PC-9 (cell line): Measurements from ENCODE around the gene DLAT. TPM values are rescaled to one million over a fixed set of nuclear protein-coding genes. Genes with fewer than 3 reads are reported as not detected.

Source experiments
- BruUV-seq: library from RNA; stranded (reverse); fragments of 400-500 nt; replicated peaks from 2 replicates; lab custom pipeline; 2021; lab: Mats Ljungman, UMichigan
- CTCF ChIA-PET: fragments of 300-600 bp; sonication (Branson Sonifier 250); formaldehyde crosslinking; loops from one replicate; lab custom pipeline; 2022; ENCODE audit warnings: antibody characterized with exemption; lab: Charles Lee
- POLR2A ChIA-PET: fragments of 300-600 bp; sonication (Branson Sonifier 250); formaldehyde crosslinking; loops from one replicate; lab custom pipeline; 2022; ENCODE audit warnings: antibody characterized with exemption; ENCODE audit not compliant: unreplicated experiment; lab: Charles Lee
- DNase-seq, 2 experiments: peaks; one replicate each; pipeline versions ENCODE4 v3.0.0 to v3.0.0-alpha.2; 2015 to 2022; ENCODE audit warnings: mixed read lengths in 1 of 2
- H2AFZ ChIP-seq: fragments of 200-600 bp; sonication (generic); 2 replicates; pipeline ENCODE4 v1.8.1; 2017; ENCODE audit warnings: antibody characterized with exemption
- H3F3A ChIP-seq: fragments of 200-600 bp; sonication (generic); 2 replicates; pipeline ENCODE4 v1.8.1; 2017; ENCODE audit warnings: antibody characterized with exemption, mild to moderate bottlenecking, low read depth; ENCODE audit not compliant: insufficient read depth
- H3K27ac ChIP-seq: fragments of 200-600 bp; sonication (generic); 2 replicates; pipeline ENCODE4 v1.6.1; 2016; ENCODE audit warnings: mixed run types
- H3K27me3 ChIP-seq: fragments of 200-600 bp; sonication (generic); 2 replicates; pipeline ENCODE4 v1.6.1; 2016; ENCODE audit warnings: low read depth, mixed run types; ENCODE audit not compliant: insufficient read depth
- H3K36me3 ChIP-seq: fragments of 200-600 bp; sonication (generic); 2 replicates; pipeline ENCODE4 v1.6.1; 2016; ENCODE audit warnings: low read depth, mixed run types
- H3K4me1 ChIP-seq: fragments of 200-600 bp; sonication (generic); replicated peaks from 2 replicates; pipeline ENCODE4 v1.6.1; 2016; ENCODE audit warnings: mixed run types; ENCODE audit not compliant: insufficient read depth
- H3K4me2 ChIP-seq: fragments of 200-600 bp; sonication (generic); 2 replicates; pipeline ENCODE4 v1.6.1; 2017; ENCODE audit warnings: mixed run types
- H3K4me3 ChIP-seq: fragments of 200-600 bp; sonication (generic); 2 replicates; pipeline ENCODE4 v1.6.1; 2016; ENCODE audit warnings: mixed run types
- H3K79me2 ChIP-seq: fragments of 200-600 bp; sonication (generic); 2 replicates; pipeline ENCODE4 v1.6.1; 2017; ENCODE audit warnings: low read depth, mixed run types
- H3K9me2 ChIP-seq: fragments of 200-600 bp; sonication (generic); 2 replicates; pipeline ENCODE4 v1.8.1; 2017; ENCODE audit warnings: mild to moderate bottlenecking; ENCODE audit not compliant: insufficient read depth
- H3K9me3 ChIP-seq: fragments of 200-600 bp; sonication (generic); 2 replicates; pipeline ENCODE4 v1.8.1; 2016; ENCODE audit warnings: low read depth; ENCODE audit not compliant: insufficient read depth
- H4K20me1 ChIP-seq: fragments of 200-600 bp; sonication (generic); 2 replicates; pipeline ENCODE4 v1.8.1; 2017; ENCODE audit not compliant: insufficient read depth
- CTCF ChIP-seq: fragments of 200-600 bp; sonication (generic); conservative IDR thresholded peaks from 2 replicates; pipeline ENCODE4 v1.6.1; 2017; ENCODE audit warnings: mixed run types, antibody characterized with exemption, mild to moderate bottlenecking, moderate library complexity
- EZH2 ChIP-seq: fragments of 200-600 bp; sonication (generic); IDR thresholded peaks from 2 replicates; pipeline ENCODE4 v1.8.0; 2017; ENCODE audit warnings: antibody characterized with exemption, low read depth
- intact Hi-C: fragments of 100-400 bp; cut with micrococcal nuclease; formaldehyde crosslinking; loops from one replicate; pipeline ENCODE4 v1.10.0; 2022; ENCODE audit not compliant: unreplicated experiment
- total RNA-seq: library from RNA; stranded (reverse); gene quantifications from 2 replicates; pipeline ENCODE4 v1.2.3, GENCODE V29; 2021

DLAT gene
- total RNA-seq, 1 experiment from 2014 or later: 44.9 TPM

- 0 out of 2 replicates have a peak, but pooled peaks have one; percentile 17 for TF ChIP-seq CTCF
- TF ChIP-seq EZH2: no peak
Measured at GRCh38 chr11:112073941-112074811, 49.0 kb downstream of the DLAT start, which contains the start of the genes NKAPD1 and PIH1D2. NKAPD1 (plus strand) TSS chr11:112074299; CDS start chr11:112075575, 1,276 bp downstream. PIH1D2 (minus strand) TSS chr11:112074017; CDS start chr11:112073174, 843 bp downstream.

GRCh38 chr11:112082729-112083128 lies 57.5 kb downstream of the DLAT start:
- intact Hi-C loops: no loop called here
- Histone ChIP-seq H3K27me3 (no peaks in the 10 kb centered on the region), H3F3A (peaks cover 64% of the 10 kb centered on the region), H3K9me3 (no peaks in the 10 kb centered on the region), H3K4me3 (no peak overlapping the region), H3K4me2 (no peak overlapping the region), H3K27ac (peak overlapping the region; percentile 33; the same call in 1 of the 2 replicates), H3K36me3 (peaks cover 60% of the 10 kb centered on the region), H3K4me1 (peaks cover 12% of the 10 kb centered on the region), H3K79me2 (peaks cover 30% of the 10 kb centered on the region), H4K20me1 (no peaks in the 10 kb centered on the region), H2AFZ (no peak overlapping the region), H3K9me2 (no peaks in the 10 kb centered on the region)
- ChIA-PET CTCF (no interaction called here), POLR2A (no interaction called here)
- DNase-seq: no peak
- no TSS peak for BruUV-seq
- TF ChIP-seq EZH2: no peak
- no peak for TF ChIP-seq CTCF

More at GRCh38 chr11:112073941-112074811, 49.0 kb downstream of the DLAT start, which contains the start of the genes NKAPD1 and PIH1D2:
- Histone ChIP-seq H3K79me2 (peaks cover 28% of the 10 kb centered on the region), H3K9me3 (no peaks in the 10 kb centered on the region), H3K9me2 (no peaks in the 10 kb centered on the region), H3K4me2 (peak within 1 kb of the TSS; percentile 84), H2AFZ (peak within 1 kb of the TSS; percentile 90), H3K27ac (peak within 1 kb of the TSS; percentile 82), H3K36me3 (peaks cover 36% of the 10 kb centered on the region), H3K4me1 (peaks cover 18% of the 10 kb centered on the region; the same call in 1 of the 2 replicates), H3K27me3 (no peaks in the 10 kb centered on the region), H3F3A (peaks cover 6% of the 10 kb centered on the region; the same call in 1 of the 2 replicates), H4K20me1 (0 out of 2 replicates have a peak, but pooled peaks cover 4% of the 10 kb centered on the region), H3K4me3 (peak within 1 kb of the TSS; percentile 98)
- TSS peak; percentile 72 for BruUV-seq
- intact Hi-C loops: loop anchor here (2.0 to 5.0 kb wide), 2 partner anchors 47 to 143 kb away; partner anchors contain the start of gene DLAT
- peak; percentile 63 to 84 for DNase-seq
- POLR2A ChIA-PET: interaction anchor here (0.6 kb wide), 1 partner anchor 9 kb away, joined by 3 read pairs; no protein-coding TSS in a partner anchor
- CTCF ChIA-PET: no interaction called here

GRCh38 chr11:112085822-112086421 lies 60.7 kb downstream of the DLAT start:
- TSS peak; percentile 65 for BruUV-seq
- no peaks in the 10 kb centered on the region for H3K9me3 ChIP-seq
- H3K4me3 ChIP-seq: peak overlapping the region; percentile 96
- peaks cover 57% of the 10 kb centered on the region for H3K36me3 ChIP-seq
- H3K4me2 ChIP-seq: peak overlapping the region; percentile 93
- peaks cover 55% of the 10 kb centered on the region for H3K79me2 ChIP-seq
- no peak for DNase-seq
- no peaks in the 10 kb centered on the region for H3K9me2 ChIP-seq
- ChIA-PET CTCF (interaction anchor here (0.6 kb wide), 1 partner anchor 260 kb away, joined by 3 read pairs; no protein-coding TSS in a partner anchor), POLR2A (interaction anchor here (0.7 kb wide), 1 partner anchor 87 kb away, joined by 4 read pairs; no protein-coding TSS in a partner anchor)
- peak overlapping the region; percentile 26 for H3K27ac ChIP-seq
- intact Hi-C loops: loop anchor here (2.0 kb wide), 1 partner anchor 207 kb away; the partner anchor contains the start of genes CFAP68 and FDXACB1
- peaks cover 21% of the 10 kb centered on the region for H3K4me1 ChIP-seq
- no peaks in the 10 kb centered on the region for H3K27me3 ChIP-seq
- peak overlapping the region; percentile 91 for H2AFZ ChIP-seq
- no peaks in the 10 kb centered on the region for H4K20me1 ChIP-seq
- TF ChIP-seq EZH2 (no peak), CTCF (no peak)
- peaks cover 47% of the 10 kb centered on the region for H3F3A ChIP-seq
